Sciatic nerve (tissue), 2 donors: ENCODE data around the gene FOXD4L6. TPM values are rescaled to one million over a fixed set of nuclear protein-coding genes. Genes with fewer than 3 reads are reported as not detected.
"Not testable (repeated sequence)": the region's sequence is repeated elsewhere in the genome, so short reads cannot be mapped to it uniquely, and the experiment has no call there.

Experiments
- ATAC-seq: fragments of 200-7000 bp; cut with Tn5 transposase; one replicate; pipeline ENCODE4 v1.9.1; 2020; ENCODE audit warnings: mild to moderate bottlenecking, moderate library complexity
- DNase-seq: peaks from one replicate; pipeline ENCODE4 v3.0.0-alpha.2; 2020; ENCODE audit warnings: low spot score
- intact Hi-C: fragments of 100-400 bp; cut with DNase I; formaldehyde crosslinking; loops from one replicate; pipeline ENCODE4 v1.14.2; 2022
- total RNA-seq: library from RNA; stranded (reverse); fragmentation: NEBNext Ultra II Directional; extraction: Animal tissue kit (Norgen Biotek cat#: 25700); gene quantifications from one replicate; pipeline ENCODE4 v1.2.1, GENCODE V29; 2021
- donor health status: DM: no; HTN: no; CAD: no.
- donor health status: DM: no; HTN: no; CAD: no.

Gene FOXD4L6
- total RNA-seq, 1 donor from 2014 or later: not detected

DNA sequence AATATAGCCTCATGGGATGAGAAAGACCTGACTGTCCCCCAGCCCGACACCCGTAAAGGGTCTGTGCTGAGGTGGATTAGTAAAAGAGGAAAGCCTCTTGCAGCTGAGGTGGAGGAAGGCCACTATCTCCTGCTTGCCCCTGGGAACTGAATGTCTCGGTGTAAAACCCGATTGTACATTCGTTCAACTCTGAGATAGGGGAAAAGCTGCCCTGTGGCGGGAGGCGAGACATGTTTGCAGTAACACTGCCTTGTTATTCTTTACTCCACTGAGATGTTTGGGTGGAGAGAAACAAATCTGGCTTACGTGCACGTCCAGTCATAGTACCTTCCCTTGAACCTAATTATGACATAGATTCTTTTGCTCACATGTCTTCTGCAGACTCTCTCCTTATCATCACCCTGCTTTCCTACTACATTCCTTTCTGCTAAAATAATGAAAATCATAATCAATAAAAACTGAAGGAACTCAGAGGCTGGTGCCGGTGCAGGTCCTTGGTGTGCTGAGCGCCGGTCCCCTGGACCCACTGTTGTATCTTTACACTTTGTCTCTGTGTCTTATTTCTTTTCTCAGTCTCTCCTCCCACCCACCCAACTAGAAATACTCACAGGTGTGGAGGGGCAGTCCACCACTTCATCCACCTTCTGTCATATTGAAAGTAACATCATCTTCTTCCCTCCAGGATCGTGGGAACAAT, 22.8 kb downstream of the FOXD4L6 start:
- ATAC-seq, intact Hi-C loops, DNase-seq: not testable (repeated sequence)

DNA sequence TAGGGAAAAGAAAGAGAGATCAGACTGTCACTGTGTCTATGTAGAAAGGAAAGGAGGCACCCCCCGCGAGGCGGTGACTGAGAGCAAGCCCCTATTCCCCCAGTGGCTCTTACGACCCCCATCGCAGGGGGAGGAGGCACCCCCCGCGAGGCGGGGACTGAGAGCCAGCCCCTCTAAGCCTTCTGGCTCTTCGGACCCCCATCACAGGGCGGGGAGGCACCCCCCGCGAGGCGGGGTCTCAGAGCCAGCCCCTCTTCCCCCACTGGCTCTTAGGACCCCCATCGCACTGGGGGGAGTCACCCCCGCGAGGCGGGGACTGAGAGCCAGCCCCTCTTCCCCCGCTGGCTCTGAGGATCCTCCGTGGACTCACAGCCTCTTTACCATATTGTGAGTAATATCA, 23.9 kb downstream of the FOXD4L6 start:
- DNase-seq, ATAC-seq, intact Hi-C loops: not testable (repeated sequence)

DNA sequence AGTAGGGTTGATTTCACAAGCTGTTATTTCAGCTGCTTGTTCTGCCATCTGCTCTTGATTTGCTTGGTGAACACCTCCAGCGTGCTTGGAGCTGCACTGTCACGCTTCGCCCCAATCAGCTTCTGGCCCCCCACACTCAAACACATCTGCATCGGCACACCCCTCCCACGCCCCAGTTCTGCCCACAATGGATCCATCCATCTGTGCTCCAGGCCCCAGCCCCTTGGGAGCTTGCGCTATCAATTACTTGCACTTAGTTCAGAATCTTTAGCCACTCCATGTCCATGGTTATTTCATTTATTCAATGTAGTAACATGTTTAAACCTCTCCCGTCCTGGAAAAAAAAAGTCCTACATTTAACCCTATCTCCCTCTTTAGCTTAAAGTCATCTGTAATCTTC, 28.0 kb downstream of the FOXD4L6 start:
- intact Hi-C loops: not testable (repeated sequence)
- peak; percentile 61 for DNase-seq
- ATAC-seq: peak; percentile 94

DNA sequence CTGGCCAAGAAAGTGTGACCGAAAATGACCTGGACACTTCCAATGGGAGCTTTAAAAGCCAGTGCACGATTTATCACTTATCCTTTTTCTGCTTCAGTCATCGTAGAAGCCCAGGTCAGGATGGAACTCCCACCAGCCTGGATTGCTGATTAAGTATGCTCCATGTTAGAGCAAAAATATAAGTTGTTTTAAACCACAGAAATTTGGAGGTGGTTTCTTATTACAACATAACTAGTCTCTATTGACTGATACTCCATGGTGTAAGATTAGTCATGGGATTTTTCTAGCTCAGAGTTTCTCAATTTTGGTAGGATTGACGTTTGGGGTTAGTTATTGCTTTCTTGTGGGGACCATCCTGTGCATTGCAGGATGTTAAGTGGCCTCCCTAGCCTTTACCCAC, 29.7 kb downstream of the FOXD4L6 start:
- ATAC-seq, intact Hi-C loops, DNase-seq: not testable (repeated sequence)

DNA sequence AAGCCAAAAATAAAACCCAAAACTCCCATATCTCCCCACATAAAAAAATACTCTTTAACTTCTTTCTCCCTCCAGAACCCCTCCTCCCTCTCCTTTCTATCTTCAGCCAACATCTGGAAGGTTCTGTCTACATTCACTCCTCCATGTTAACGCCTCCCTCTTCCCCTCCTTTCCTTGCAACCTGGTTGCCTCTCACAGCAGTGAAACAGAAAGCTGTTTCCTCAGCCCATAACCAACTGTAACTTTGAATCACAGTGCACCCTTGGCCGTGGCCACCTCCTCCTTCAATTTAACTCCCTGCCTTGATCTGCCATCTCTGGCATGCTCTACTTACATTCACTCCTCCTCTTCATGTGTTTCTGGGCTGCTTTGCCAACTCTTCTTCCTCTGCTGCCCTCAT, 33.4 kb downstream of the FOXD4L6 start:
- intact Hi-C loops, DNase-seq: not testable (repeated sequence)
- peak; percentile 32 for ATAC-seq

DNA sequence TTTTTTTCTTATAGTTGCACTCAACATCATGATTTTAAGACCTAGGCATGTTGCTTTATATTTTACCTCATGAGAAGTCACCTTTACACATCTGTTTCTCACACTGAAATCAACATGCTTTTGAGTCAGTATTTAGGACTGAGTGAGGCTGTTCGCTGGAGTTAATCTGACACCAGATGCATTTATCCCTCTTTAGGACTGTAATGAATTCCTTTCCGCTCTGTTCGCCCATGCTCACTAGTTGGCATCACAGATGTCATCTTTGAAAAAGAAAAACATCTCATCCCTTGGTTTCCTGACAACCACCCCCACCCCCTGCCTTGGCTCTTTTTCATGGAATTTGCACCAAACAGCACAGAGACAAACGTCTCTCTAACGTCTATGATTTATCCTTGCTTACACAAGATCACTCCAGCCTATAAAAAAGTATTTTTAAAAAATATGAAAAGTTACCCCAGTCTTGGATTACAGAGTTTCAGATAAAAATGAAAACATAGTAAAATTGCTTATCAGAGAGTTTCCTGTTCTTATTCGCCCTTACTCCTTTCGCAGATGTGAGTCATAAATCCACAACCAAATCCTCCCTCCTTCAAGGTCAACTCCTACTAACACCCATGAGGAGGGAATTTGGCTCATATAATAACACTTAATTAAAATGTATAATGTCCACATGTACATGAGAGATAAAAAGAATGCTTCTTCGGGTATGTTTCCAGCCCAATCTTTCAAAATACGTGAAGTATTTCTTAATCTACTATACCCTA, 34.3 kb downstream of the FOXD4L6 start:
- ATAC-seq, DNase-seq, intact Hi-C loops: not testable (repeated sequence)

DNA sequence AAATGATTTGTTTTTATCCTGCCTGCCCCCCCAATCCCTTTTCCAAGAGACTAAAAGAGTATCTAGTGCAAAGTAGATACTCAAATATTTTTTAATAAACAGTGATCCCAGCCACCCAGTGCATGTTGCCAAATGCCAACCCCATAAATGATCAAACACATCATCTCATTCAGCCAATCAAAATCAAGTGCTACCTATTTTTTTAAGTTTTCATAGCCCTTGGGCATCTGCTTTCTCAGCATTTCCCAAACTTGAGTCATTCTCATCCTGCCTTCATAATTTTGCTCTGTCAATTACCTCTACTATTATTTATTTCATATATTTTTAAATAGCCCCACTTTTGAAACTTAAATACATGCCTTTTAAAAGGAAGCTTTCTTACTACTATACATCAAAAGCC, 37.6 kb downstream of the FOXD4L6 start:
- ATAC-seq, DNase-seq, intact Hi-C loops: not testable (repeated sequence)

DNA sequence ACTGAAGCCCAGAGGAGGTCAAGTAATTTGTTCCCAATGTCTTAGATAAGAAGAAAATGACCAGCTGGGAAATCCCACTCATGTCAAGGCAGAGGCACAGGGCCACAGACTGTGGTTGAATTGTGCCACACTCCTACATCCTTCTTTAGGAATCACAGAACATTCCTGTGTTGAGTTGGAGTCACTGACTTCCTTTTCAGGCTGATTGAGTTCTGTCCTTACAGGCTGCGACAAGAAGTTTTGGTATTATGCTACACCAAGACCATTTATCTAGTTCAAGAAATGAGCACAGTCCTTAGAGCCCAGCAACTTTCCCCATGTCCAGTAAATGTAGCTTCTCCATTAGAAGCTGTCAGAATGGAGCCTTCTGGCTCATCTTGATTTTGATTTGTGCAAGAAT, 38.1 kb downstream of the FOXD4L6 start:
- ATAC-seq, DNase-seq, intact Hi-C loops: not testable (repeated sequence)

DNA sequence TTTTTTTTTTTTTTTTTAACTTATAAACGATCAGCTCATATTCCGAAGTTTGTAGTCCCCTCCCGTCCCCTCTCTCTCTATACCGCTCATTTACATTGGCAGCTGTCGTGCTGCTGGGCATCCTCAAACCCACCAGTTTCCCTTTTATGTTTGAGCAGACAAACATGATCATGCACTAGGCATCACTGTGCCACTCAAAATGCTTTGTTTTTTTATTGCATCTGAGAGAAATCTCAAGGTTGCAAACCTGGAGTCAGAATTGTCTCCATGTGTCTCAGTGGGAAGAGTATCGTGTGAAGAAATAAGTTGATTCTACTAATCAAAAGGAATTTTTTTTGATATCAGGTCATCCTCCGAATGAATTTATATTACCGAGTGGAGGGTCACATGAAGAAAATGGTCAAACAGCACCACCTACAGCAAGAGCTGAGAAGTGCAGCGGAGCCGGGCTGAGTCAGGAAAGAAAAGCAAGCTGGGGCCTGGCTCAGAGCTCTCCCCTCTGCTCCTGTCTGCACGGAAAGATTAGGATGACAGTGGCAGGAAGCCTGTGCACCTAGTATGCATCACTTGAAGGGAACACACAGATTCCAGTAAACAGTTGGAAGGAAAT, 39.9 kb downstream of the FOXD4L6 start:
- DNase-seq, intact Hi-C loops: not testable (repeated sequence)
- peak; percentile 76 for ATAC-seq

DNA sequence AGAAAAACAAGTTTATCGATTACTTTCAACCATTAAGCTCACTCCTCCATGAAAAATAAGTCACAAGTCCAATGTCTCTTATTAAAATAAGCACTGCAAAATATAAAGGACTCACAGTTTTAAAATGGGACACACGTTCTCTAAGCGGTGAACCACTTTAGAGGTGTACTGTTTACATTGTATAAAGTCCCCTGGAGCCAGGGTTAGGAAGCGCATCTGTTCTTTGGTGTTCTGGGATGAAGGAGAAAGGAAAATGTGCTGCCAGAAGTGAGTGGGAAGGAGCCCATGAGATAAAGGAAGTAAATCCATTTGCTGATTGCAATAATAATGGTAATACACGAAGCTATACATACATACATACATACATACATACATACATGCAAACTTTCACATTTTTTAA, 40.6 kb downstream of the FOXD4L6 start:
- ATAC-seq, DNase-seq, intact Hi-C loops: not testable (repeated sequence)

DNA sequence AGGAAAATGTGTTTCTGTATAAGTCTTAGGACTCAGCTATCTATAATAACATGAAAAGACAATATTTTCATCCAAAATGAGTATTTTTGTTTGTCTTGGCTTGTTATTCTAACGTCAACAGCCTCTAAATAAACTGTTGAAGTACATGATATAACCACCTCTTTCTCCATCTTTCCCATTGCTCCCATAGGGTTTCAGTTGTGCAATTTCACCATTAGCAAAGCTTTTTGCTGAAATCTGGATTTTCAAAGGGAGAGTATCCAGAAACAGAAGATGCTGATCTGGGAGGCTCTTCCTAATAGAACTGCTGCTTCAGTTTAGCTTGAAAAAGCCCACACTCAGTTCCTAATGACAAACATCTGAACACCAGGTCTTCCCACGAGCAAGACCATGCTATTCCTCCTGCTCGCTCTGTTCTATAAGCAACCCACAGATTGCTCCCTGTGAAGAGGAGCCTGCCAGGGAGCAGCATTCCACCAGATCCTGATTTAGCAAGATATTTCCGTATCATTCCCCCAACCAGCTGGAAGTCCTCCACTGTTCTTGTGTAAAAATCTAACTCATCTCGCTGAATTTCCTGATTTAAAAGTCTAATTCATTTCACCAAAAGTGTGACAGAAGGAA, 41.2 kb downstream of the FOXD4L6 start:
- ATAC-seq: peak; percentile 92
- intact Hi-C loops, DNase-seq: not testable (repeated sequence)

DNA sequence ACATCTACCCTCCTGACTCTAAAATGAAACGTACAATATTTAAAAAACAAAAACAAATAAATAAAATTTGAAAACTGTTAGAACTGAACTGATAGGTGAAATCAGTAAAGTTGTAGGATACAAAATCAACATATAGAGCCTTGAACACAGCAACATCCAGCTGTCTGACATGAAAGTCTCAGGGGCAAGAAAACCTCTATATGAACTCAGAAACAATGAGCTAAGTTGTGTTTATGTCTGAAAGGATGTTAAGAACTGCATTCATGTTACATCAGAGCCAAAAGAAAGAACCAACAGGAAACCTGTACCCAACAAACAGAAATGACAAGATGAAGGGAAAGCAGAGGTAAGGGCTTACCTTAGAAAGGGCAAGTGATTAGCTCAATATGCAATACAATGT, 41.8 kb downstream of the FOXD4L6 start:
- ATAC-seq, intact Hi-C loops, DNase-seq: not testable (repeated sequence)

DNA sequence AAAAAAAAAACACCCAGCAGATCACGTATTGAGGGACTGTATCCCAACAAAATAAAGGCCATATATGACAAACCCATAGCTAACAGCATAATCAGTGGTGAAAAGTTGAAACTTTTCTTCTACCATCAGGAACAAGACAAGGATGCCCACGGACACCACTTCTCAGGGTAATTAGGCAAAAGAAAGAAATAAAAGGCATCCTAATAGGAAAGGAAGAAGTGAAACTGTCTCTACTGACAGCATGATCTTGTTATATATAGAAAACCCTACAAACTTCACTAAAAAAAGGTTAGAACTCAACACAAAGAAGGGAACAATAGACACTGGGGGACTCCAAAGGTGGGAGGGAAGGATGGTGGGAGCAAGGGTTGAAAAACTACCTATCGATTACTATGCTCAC, 42.3 kb downstream of the FOXD4L6 start:
- intact Hi-C loops, ATAC-seq, DNase-seq: not testable (repeated sequence)

DNA sequence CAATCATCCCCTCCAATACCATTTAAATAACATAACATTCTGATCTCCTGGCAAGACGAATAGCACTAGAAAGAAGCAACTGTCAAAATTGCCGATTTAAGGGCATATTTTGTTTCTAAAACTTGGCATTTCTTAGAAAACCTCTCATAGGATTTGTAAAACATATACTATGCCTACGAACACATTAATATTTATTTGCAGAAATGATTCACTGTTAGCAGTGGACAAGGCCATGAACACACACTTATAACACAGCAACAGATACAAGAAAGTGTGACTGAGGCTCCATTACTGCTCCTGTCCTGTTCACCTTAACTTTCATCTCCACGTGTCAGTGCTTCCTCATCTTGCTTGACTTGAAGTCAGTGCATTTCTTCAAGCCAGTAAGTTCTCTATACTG, 46.1 kb downstream of the FOXD4L6 start:
- intact Hi-C loops, DNase-seq, ATAC-seq: not testable (repeated sequence)

DNA sequence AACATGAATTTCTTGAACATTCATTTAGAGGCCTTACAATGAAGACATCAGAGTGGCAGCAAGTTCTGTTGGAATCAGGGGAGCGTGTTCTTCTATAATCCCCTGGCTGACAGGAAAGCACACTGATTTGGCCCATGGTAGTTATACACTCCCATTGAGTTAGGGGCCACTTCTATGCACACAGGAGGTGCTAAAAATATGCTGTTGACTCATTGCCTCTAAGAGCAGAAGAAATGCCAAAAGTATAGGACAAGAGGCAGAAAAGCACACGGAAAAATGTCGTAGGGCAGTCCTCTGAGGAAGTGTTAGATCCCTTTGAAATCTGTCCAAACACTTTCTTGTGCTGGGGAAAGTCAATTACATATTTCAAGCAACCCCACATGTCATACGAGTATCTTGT, 49.0 kb downstream of the FOXD4L6 start:
- ATAC-seq, DNase-seq, intact Hi-C loops: not testable (repeated sequence)

DNA sequence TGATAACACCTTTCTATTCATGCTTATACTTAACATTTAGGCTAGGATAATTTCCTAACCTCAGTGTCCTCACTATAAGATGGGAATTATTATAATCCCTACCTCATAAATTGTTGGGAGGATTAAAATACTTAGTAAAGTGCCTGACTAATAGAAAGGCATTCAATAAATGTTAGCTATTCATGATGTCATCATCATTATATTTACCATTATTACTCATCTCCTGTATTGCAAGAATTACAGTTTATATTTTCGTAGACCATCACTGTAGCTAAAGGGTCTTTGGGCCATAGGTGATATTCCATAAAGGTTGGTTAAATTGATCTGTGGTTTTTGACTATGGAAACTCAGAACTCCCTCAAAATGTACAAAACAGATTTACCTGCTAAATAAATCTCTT, 50.9 kb downstream of the FOXD4L6 start:
- intact Hi-C loops, ATAC-seq, DNase-seq: not testable (repeated sequence)
